Glomerular visceral epithelial cell (primary cell): ENCODE data around the gene CHN2.
"Not testable (repeated sequence)": the region's sequence is repeated elsewhere in the genome, so short reads cannot be mapped to it uniquely, and the experiment has no call there.

ENCODE experiments used
- DNase-seq: peaks from one replicate; pipeline ENCODE4 v3.0.0-alpha.2; 2016; ENCODE audit errors: extremely low spot score

CHN2 gene

DNA sequence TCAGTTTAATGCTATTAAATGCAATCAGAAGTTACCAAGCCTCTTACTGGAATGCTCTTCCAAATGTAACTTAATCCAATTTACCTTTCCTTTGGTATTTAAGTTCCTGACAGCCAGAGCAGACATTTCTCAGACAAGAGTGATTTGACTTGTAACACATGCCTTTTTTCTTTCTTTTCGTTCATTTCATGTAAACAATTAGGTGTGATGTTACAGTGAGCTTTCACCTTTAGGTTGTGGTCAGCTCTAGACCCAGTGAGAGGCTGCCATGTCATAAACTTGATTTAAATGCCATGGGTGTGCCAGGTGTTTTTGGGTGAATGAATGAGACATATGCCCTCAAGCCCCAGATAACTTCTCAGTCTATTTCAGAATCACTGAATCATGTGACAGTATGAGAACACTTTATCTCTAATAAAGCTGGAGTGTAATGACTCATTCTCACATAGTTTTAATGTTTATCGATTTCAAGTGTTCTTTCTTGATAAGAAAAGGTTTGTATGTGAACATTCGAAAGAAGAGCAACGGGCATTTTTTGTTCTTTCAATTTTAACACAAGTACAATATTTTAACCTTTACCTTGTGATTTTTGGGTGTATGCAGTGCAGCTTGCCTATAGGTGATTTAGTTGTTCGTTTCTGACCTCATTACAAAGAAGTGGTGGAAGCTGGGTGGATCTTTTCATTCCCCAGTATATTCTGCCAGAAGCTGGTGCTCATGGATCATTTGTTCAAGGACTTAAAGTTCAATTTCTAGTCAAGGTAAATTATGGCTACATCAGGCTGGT lies 61.5 kb downstream of the CHN2 start:
- no peak for DNase-seq

DNA sequence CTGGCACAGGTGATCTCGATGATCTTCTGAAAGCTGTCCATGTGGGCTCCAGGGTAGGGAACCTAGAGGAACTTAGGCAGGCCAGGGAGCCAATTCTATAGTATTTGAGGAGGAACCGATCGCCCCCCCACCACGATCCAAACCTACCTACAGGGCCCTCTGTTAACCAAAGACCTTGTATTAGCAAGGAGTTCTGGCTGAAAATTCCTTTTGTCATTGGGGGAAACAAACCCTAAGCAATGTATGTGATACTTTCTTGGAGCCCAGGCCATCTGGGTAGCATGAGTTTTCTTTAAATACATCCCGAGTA lies 62.1 kb downstream of the CHN2 start:
- DNase-seq: no peak

DNA sequence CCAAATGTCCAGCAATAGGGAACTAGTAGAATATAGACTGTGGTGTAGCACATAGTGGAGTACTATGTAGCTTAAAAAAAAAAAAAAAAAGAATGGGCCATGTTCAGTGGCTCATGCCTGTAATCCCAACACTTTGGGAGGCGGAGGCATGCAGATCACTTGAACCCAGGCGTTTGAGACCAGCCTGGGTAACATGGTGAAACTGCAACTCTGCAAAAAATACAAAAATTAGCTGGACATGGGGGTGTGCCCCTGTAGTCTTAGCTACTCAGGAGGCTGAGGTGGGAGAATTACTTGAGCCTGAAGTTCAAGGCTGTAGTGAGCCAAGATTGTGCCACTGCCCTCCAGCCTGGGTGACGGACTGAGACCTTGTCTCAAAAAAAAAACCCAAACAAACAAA lies 64.4 kb downstream of the CHN2 start:
- DNase-seq: no peak

DNA sequence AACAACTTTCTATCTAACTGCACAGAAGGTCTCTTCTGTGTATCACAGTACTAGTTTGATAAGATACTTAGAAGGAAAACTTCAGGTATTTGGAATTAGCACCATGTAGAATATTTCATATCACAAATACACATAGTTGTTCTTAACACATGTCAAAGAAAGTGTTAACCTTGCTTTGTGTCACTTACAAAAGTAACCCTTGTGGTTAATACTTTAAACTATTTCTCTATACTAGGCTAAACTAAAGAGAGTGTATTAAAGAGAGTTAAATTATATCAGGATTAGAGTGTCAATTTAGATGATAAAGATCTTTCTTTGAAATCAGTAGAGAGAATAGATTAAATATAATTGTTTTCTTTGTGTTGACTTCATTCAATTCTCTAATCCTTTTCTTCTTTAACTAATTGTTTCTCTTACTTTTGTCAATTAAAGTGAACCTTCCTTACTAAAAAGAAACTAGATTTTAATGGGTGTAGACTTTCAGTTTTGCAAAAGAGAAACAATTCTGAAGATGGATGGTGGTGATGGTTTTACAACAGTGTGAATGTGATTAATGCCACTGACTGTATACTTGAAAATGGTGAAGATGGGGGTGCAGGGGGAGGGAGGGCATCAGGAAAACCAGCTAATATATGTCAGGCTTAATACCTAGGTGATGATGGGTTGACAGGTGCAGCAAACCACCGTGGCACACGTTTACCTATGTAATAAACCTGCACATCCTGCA lies 67.8 kb downstream of the CHN2 start:
- no peak for DNase-seq

DNA sequence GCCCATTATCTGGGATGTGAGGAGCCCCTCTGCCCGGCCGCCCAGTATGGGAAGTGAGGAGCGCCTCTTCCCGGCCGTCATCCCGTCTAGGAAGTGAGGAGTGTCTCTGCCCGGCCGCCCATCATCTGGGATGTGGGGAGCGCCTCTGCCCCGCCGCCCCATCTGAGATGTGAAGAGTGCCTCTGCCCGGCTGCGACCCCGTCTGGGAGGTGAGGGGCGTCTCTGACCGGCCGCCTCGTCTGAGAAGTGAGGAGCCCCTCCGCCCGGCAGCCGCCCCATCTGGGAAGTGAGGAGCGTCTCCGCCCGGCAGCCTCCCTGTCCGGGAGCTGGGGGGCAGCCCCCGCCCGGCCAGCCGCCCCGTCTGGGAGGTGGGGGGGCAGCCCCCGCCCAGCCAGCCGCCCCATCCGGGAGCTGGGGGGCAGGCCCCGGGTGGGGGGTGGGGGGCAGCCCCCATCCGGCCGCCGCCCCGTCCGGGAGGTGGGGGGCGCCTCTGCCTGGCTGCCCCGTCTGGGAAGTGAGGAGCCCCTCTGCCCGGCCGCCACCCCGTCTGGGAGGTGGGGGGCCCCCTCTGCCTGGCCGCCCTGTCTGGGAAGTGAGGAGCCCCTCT lies 69.1 kb downstream of the CHN2 start:
- DNase-seq: not testable (repeated sequence)

DNA sequence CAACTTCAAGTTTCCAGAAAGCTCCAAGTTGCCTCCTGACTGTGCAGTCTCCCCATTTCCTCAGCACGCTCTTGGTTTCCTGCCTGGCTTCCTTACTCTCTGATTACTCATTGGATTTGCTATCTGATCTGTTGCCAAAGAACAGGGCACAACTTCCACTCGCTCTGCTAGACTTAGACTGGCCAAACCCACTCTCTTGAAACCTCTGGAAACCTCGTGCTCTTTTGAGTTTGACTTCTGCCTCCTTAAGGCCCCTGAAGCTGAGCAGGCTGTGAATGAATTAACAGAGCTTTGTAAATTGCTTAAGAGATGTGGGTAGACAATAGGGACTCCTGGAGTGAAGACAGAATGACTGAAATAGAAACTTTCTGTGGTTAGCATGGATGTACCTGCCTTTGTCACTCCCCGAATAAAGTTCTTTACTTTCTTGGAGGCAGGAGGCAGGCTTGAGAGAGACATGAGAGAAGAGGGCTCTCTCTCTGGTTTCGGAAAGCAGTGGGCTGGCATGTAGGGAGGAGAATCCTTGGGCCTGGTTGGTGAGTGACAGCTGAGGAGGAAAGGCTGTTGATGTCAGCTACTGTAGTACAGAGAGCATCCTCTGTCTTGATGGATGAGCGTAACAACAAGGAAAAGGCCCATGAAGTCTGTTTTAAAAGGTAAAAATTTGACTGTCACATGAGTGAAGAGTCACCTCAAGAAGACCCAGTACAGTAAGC lies 70.8 kb downstream of the CHN2 start:
- no peak for DNase-seq

DNA sequence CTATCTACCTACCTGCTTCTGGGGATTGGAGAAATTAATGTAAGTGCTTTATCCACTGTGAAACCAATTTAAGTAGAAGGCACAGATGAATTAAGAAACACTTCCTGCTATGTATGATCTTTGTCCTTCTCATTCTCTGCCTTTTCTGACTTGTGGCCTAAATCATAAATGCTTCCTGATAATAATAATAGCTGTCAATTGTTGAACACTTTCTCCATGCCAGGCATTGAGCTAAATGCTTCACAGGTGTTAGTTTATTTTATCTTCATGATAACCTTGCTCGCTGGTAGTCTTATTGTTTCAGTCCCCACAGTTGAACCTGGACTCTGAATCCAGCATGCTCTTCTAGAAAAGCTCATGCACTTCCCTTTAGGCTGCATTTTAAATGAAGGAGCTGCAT lies 75.4 kb downstream of the CHN2 start:
- DNase-seq: no peak

DNA sequence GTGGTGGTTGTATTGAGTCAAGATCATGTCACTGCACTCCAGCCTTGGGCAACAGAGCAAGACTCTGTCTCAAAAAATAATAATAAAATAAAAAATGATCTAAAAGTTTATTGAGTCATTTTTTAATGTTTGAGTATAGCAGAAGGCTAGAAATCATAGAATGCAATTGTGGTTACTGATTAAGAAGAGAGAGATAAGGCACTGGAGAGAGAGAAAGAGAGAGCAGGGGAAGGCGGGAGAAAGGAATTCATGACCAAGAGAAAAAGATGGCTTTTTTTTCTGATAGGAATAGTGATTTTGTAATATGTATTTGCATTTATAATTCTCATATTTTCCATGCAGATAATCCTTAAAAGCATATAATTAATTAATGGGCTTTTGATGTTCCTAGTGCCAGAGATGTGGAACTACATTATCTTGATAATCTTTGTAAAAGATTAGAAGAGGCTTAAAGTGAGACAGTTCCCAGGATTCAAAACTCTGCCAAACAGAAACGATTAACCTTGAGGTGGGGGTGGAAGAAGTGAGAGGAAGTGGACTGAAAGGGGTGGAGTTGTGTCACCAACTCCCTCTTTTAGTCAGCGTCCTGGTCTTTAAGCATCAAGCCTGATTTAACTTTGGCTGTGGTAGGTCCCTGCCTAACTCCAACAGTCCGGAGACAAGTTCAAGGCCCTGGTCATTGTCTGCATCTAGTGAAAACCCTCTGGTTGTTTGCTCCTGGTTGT lies 76.2 kb downstream of the CHN2 start:
- DNase-seq: no peak

DNA sequence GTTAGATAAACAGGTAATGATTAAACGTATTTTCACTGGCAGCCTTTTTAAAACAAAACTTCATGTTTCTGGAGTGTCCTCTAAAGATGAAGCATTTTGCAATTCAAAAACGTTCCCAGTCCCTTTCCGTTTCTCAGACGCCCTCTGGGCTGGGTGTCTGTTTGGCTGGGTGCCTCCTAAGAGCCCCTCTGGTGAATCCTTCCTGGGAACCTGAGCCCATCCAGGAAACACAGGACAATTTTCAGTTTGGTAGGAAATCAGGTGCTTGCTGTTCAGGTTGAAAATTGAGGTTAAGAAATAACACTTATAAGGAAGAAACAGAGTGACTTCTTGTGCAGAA lies 76.7 kb downstream of the CHN2 start:
- no peak for DNase-seq

DNA sequence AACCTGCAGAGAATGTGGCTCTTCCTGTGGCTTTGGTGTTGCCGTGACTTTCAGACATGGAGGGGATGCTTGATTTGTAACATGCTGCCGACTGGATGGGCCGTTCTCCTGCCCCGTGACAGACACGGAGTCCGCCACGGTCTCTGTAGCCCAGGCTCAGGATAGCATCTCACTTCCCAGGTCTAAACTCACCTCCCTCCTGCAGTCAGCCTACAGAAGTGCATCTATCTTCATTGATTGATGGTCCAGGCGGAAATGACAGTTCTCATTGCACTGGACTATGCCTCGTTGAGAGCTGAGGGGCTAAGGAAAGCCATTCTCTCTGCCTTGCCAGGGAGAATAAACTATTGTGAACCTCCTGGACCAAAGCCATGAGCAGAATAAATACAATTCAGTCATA lies 77.5 kb downstream of the CHN2 start:
- no peak for DNase-seq

DNA sequence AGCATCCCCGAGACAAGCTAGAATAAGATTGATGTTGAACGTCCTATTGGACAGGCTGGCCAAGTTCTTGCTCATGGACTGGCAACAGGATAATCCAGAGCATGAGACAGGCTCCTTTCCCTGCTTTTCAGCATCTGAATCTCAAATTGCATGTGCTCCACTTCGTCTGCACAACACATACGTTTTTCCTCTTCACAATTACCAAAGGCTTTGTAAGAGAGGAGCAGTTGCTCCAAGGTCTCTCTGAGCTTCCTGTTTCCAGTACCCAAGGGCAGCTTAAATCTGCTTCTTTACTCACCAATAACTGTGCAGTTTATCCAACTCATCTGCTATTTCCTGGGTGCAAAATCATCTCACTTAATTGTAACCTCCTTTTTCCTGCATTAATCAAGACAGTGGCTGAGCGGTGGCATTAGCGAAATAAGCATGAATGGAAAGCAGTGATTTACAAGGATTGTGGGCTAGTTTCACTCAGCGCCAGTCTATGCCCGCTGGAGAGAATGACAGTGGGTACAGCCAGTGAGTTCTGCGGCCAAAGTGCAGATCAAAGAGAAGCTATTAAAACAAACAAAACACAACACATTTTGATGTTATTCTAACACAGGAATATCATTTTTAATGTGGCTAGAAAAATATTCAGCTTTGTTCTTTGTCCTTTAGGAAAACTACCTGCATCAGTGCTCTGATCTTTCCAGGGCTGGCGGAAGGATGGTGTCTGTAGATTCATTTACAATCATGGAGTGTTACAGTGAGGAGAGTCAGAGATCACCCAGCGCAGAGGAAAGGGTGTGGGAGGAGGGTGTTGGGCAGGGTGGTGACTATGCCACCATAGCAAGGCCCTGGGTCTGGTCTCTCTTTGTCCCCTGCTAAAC lies 79.8 kb downstream of the CHN2 start:
- no peak for DNase-seq

DNA sequence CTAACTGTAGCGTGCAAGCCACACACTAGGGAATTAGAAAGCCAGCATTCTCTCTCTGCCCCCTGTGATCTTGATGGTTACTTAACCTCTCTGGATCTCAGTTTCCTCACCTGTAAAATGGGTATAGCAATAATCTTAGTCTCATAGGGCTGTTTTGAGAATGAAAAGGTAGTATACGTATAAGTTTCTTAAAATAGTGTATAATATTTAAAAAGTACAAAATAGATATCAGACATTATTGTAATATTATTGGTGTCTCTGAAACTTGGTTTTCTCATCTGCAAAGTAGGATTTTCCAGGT lies 80.4 kb downstream of the CHN2 start:
- no peak for DNase-seq

DNA sequence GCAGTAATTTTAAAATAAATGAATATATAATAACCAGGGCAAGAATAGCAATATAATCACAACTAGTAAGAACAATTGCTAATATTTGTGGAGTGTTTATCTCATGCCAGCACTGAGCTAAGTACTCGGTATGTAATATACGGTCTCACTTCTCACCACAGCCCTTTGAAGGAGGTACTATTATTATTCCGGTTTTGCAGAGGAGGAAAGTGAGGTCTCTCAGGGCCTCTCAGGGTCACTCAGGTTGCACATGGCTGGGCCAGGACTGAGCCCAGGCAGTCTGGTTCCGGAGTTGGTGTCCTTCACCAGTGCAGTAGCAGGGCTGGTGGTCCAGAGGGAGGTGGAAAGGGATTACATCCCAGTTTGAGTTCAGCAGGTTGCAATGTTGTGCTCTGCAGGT lies 80.9 kb downstream of the CHN2 start:
- no peak for DNase-seq

DNA sequence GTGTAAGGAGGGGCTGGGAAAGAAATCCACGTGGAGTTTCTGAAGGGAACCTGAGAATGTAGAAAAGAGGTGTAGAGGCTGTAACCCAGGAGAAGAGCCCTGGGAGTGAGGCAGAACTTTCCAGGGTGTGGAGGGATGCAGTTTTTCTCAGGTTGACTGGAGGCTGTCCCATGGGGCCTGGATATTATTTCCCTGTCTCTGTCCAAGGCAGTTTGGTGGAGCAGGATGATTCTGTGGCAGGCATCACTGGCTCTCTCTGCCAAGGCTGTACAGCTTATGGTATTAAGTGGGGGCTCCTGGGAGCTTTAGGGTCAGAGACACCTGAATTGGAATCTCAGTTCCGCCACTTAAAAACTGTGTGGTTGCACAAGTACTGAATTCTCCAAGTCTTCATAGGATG lies 81.6 kb downstream of the CHN2 start:
- DNase-seq: no peak

DNA sequence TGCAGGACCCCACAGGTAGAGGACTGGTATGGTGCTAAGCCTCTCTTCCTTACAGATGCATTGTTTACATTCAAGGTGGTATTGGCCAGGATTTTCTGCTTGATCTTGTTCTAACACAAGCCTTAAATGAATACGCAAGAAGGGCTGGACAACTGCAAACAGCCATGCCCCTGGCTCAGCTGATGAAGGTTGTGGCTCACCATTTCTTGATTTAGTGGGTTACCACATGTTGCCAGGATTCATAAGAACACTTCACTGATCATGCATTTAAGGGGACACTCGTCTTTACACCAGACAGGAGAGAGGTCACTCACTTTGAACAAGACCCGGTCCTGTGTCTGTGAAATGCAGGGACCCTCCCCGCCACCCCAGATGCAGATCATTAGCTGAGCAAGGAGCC lies 82.2 kb downstream of the CHN2 start:
- DNase-seq: no peak

DNA sequence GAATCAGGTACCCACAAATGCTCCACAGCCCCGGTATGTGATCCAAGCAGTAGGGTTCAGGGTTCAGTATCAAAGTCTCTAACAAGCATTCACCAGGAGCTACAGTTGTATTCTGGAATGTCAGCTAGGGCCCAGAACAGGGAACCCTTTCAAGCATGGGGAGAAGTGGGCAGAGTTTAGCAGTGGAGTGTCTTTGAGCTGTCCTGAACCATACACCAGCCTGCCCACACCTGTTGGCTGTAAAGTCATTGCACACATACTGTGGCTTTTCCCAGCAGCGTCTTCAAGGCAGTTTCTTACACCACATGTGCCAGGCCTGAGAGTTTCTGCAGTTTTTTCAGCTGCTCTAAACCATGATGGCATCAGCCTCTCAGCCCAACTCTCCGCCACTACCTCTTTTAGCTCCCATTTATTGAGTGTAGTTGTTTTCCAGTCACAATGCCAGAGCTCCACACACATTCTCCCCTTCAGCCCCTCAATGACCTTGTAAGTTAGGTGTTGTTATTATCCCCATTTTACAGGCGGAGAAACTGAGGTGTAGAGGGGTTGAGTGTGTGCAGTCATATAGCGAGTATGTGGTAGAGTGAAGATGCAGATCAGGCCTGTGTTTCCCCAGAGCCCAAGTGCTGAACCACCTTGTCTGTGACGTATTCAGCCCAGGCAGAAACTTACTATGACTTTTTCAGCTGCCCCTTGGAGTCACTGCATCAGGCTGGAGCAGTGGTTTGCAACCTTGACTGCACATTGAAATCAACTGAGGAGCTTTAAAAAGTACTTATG lies 83.1 kb downstream of the CHN2 start:
- no peak for DNase-seq

DNA sequence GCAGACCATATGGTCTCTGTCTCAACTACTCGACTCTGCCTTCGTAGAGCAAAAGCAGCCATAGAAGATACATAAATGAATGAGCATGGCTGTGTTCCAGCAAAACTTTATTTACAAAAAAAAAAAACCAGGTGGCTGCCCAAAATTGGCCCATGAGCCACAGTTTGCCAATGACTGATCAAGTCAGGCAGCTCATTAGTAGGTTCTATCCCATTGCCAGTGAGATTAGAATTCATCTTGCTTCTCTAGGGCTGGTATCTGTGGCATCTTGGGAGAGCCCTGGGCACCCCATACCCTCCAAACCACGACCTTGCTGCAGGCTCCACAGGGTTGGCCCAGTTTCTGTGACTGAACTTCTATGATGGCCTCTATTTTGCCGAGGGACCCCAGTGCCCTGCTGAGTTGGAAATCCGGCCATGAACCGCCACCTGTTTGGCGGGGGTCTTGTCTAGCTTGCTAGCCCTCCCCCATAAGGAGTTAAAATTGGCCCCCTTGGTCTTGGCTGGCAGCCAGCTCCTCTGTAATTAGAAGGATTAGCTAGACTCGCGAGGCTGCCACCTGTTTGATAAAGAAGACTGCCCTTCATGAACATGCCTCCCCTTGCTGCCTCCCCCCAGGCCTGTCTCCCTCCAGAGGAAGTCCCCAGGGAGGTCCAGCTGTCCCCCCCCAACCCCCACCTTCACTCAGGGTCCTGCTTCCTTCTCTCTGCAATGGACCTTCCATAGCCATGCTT lies 83.9 kb downstream of the CHN2 start:
- no peak for DNase-seq

DNA sequence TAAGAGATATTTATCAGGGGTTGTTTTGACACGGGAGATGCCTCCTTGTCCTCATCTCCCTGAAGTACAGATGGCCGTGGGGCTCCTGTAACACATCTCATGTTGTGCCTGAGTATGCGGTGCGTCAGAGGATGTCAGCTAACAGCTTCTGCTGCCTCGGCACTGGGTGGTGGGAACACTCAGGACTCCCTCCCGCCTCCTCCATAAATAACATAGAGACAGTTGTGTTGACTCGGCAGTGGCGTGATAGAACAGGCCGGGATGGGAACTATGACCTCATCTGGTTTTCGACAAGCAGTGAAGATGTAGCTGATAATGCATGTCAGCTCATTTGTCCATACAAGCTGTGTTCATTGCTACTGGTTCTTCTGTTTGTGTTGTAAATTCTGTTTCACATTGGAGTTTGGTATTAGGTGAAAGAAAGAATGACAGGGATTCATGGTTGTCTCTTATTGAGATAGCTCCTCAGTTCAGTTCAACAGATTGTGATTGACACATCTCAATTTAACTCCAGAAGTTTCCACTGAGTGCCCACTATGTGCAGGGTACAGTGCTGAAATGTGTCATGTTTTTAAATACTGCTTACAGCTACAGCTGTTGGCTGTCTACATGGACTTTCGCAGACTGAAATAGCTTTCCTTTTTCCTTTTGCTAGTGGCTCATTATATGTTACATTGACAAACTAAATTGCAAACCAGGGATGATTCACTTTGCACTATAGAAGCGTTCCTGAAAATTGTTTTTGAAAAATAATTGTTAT lies 87.4 kb downstream of the CHN2 start:
- DNase-seq: no peak

DNA sequence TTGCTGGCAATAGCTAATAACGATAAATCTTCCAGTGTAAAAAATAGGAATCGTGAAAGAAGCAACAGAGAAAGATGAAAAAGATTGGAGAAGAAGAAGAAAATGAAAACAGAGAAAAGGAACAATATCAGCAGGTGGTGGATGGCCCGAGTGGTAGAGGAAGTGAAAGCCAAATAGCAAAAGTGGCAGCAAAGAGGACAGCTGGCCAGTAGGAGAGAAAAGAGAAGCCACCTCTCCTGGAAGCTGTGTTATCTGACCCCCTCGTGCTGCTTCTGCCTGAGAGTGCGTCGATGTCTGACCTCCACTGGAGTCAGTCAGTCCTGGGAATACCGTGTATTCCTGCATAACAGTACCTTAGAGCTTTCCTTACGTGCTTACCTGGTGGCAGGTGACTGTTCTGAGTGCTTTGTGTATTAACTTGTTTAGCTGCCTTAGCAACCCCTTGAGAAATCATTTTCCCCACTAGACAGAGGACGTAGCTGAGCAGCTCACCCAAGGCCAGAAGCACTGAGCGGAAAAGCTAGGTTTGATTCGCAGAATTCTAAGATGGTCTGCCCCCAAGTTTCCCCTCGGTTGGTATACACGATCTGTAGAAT lies 88.3 kb downstream of the CHN2 start:
- no peak for DNase-seq
